ENCODE data around the gene SUPT4H1.

- TF ChIP-seq POLR2AphosphoS5 (IDR thresholded peaks at IDR 0.05; ENCODE audit: borderline replicate concordance, low read depth, low read length) (no peak), EZH2 (IDR thresholded peaks at IDR 0.05) (no peak)
These were observed 18.2 kb downstream of the SUPT4H1 start for GRCh38 chr17:58333736-58334207.
